HG02623 (cell line): ENCODE measurements around the gene HS1BP3.

Experiments
- ATAC-seq: cut with Tn5 transposase; IDR thresholded peaks from one replicate; pipeline ENCODE4 v1.9.1; 2021; ENCODE audit warnings: moderate library complexity; ENCODE audit not compliant: unreplicated experiment

HS1BP3 gene

DNA sequence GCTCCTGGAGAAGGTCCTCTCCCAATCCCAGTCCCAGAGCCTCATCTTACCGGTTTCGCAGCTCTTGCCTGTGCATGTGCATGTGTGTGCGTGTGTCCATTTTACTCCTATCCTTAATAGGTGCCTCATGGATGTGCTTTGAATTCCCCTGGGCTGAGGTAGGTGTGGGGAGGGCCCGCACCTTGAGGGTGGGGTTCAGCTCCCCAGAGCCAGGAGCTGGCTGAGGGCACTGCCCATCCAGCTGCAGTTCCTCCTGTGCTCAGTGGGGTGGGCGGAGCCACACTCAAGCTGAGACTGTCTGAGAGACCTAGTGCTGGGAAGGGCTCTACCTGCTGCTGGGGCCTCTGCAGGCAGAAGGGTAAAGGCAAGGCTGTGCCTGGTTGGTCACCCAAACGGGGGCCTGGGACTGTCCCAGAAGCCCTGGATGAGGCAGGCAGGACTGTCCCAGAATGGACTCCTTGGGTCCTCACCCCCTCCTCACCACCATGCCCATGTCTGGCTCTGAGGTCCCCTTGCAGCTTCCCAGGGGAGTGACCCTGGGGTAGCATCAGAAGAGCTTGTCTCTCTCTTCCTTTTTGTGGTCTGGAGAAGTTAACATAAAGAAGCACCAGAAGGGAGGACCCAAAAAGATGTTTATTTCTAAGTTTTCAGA lies 24.9 kb upstream of the HS1BP3 start:
- ATAC-seq: peak; percentile 58

DNA sequence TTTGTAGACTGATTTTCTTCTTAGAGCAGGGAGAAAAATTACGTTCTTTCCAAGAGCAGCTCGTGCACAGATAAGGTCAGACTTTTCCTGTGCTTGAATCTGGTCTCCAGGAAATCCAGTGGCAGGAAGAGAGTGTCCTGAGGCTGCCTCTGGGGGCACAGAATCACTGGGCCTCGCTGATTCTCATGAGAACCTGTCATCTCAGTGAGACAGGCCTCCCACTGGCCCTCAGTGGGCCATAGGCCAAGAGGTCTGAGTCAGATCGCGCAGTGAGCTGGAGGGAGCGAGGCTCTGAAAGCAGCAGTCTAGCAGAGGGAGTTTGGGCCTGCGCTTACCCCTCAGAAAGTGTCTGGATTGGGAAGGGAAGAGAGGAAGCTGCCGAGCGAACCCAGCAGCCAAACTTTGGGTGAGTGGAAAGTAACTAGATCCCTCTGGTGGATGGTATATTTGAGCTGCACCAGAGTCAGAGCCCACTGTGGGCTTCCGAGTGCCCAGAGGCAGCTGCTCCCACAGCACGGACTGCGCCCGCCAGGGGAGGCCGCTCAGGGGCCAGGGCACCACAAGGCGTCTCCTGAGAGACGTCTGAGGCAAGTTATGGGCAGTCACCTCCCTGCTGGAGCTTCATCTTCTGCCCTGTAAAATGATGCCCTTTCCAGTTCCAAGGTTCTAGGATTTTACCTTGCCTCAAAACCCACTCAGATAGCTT lies 24.2 kb upstream of the HS1BP3 start:
- ATAC-seq: no peak

- ATAC-seq: no peak
These were observed 23.5 kb upstream of the HS1BP3 start for GRCh38 chr2:20674309-20674965.

DNA sequence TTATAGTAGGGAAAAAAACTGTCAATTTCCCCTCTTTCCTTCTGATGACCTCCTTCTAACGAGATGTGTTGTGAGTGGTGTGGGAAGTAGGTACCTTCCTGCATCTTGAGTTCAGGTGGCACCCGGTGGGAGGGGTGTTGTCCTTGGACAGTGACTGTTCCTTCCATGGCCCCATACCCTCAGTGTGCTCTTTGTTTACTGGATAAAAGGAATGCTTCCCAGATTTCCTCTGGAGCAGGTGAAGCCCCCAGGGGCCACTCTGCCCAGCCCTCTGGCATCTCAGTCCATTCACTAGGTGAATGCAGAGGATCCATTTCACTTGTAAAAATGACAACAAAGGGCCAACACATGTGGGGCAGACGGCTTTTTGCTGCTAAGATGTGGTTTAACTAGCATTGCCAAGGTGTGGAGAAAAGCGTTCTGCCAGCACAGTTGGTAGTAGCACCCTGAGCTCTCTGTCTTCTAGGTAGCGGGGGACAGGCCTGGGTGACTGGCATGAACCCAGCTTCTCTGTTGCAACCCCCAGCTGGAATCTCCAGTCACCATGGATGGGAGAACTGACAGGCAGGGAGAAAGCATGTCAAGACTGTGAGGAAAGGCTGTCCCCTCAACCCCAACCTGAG lies 22.9 kb upstream of the HS1BP3 start:
- ATAC-seq: no peak

- no peak for ATAC-seq
These were observed 21.5 kb upstream of the HS1BP3 start for GRCh38 chr2:20672201-20672951.

DNA sequence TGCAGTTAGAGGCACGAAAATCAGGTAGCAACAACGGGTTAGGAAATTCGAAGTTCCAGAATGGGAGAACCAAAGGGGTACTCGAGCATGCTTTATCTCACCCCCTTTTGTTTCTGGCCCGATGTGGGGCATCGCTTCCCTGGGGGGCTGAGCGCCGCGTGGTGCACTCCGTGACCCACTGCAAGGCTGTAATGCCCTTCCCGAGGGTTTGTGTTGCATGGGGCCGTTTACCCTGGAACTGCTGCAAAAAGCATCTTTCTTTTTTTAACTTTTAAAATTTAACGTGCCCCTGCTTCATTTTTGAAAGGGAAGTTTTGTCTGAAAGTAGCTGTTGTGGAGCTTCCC lies 20.8 kb upstream of the HS1BP3 start:
- no peak for ATAC-seq

- ATAC-seq: no peak
These were observed 20.3 kb upstream of the HS1BP3 start for GRCh38 chr2:20671036-20671735.

GRCh38 chr2:20670315-20671035 lies 19.6 kb upstream of the HS1BP3 start:
- no peak for ATAC-seq

DNA sequence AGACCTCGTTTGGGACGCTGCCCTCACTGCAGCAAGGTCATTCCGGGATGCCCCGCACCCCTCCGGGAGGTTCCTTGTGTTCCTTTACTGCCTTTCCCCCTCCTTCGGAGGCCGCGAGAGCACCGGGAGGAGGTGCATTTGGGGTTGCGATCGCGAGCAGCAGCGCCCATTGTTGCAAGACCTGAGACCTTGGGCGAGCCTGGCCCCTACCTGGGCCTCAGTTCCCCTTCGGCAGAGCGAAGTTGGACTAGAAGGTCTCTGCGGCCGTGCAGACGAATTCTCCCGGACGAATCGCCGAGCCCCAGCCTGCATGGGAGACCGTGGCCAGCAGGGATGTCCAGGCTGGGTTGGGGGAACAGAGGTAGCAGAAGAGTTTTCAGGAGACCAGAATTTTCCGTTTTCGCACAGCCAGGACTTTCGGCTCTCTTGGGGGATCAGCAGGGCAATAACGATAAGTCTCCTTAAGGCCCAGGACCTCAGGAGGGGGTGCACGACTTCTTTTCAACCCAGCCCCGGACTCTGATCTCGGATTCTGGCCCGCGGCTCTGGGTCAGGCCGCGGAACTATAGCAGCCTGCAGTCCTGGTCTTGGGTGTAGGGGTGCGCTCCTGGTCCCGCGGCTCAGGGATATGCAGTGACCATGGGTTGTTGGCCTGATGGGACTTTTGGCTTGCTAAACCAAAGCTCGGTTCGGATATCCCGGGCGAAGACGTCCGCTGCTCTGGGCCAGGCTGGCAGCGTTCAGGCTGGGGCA lies 18.8 kb upstream of the HS1BP3 start:
- ATAC-seq: no peak

- ATAC-seq: no peak
These were observed 18.1 kb upstream of the HS1BP3 start for GRCh38 chr2:20668871-20669475.

DNA sequence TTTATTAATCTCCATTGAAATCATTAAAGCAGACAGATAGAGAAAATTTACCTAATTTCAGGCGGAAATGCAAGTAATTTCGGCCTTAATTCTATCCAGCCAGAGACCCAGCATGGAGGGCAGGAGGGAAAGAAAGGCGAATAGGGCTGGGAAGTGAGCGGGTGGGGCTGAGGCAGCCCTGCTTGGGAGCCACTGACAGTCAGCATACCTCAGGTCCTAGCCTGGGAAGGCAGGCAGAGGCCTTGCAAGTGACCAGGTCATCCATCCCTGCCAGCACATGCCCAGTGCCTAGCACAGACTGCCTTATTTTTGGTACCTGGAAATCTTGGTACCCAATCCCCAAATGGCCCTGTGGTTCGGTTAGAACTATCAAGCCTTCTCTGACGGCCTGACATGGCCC lies 17.6 kb upstream of the HS1BP3 start:
- no peak for ATAC-seq

GRCh38 chr2:20667531-20668401 lies 16.9 kb upstream of the HS1BP3 start:
- no peak for ATAC-seq

GRCh38 chr2:20667151-20667530 lies 16.2 kb upstream of the HS1BP3 start:
- no peak for ATAC-seq

DNA sequence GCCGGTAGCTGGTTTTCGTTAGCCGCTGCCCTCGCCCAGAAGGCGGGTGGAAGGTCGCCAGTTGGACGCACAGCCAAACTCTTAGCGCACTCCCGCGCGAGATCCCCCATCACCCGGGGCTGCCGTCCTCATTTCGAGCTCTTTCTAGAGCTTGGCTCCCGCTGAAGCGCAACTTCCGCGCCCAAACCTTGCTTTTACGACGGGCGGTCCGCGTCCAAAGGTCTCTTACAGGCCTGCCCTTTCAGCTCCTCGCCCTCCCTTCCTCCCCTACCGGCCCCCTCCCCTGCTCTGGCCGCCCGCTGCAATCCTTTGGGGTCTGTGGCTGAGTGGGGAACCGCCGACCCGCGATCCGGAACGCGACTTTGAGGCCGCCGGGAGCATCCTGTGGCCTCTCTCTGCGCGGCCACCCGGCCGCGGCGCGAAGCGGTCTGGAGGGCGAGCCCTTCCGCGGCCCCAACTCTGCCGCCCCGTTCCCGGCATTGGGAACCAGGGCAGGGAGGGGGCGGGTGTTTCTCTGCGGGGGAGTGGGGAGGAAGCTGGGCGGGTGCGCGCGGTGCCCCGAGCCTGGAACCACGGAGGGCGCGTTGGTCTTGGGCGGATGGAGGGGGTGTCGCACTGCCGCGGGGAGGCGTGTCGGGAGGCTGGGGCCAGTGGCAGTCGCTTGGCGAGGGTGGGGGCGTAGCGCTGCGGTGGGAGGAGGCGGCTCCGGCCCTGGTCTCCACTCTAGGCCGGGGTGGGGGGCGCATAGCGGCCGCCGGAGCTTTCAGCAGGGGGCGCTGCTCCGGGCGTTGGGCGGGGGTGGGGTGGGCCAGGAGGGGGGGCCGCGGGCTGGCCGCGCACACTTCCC lies 15.6 kb upstream of the HS1BP3 start, which contains the start of gene GDF7:
Gene GDF7 (plus strand): TSS at position 841 of the 847 bp plus-strand sequence. CDS start 96 bp downstream, outside the sequence.
- ATAC-seq: no peak

GRCh38 chr2:20666005-20666303 lies 15.1 kb upstream of the HS1BP3 start:
- ATAC-seq: no peak

DNA sequence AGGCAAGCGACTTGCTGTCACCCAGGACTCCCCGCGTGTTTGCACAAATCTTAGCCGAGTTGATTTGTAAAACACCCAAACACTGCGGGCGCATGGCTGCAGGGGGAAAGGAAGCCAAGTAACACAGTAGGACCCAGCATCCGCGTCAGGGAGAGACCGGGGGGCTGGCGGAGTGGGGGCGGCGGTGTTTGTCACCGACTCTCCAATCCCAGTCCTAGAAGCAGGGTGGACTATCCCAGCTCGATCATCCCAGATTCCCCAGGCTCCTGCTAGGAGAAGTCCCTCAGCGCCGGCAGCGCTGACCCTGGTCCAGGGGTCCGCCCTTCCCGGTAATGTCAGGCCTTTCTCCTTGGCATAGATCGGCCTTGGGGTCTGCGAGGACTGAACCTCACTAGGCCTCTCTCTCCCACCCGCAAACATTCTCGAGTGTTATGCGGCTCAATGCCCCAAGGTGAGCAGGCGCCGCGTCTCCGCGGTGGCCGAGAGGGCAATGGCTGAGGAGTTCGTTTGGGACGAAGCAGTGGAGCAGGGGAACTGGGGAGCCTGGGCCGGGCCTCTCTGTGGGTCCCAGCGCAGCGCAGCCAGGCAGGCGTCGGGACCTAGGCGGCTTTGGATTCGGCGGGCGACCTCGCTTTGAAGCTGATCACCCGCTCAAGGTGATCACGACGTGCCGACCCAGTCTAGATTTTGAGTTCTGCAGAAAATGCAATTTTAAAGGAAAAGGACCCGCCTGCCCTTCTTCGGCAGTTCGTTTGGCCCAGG lies 14.5 kb upstream of the HS1BP3 start:
- ATAC-seq: no peak
